HepG2 (cell line): Measurements from ENCODE around the gene GPR152.

Source experiments
- ARNTL ChIP-seq: sonication (generic); formaldehyde crosslinking; IDR thresholded peaks from 2 replicates; pipeline ENCODE4 v1.4.0; 2020; ENCODE audit warnings: mild to moderate bottlenecking, missing genetic modification reagents
- CTCF ChIP-seq: sonication (generic); formaldehyde crosslinking; IDR thresholded peaks from 2 replicates; pipeline ENCODE4 v1.5.0; 2020; ENCODE audit warnings: mild to moderate bottlenecking, missing genetic modification reagents, moderate library complexity
- KDM4B ChIP-seq: sonication (generic); formaldehyde crosslinking; IDR thresholded peaks from 2 replicates; pipeline ENCODE4 v1.4.0; 2020; ENCODE audit warnings: missing genetic modification reagents
- KLF6 ChIP-seq: IDR thresholded peaks from 2 replicates; pipeline ENCODE4 v1.8.0; 2016; ENCODE audit warnings: missing biosample characterization, missing genetic modification reagents
- KMT2B ChIP-seq: IDR thresholded peaks from 2 replicates; pipeline ENCODE4 v1.6.1; 2016; ENCODE audit warnings: missing genetic modification reagents, missing compliant biosample characterization
- MAFF ChIP-seq: IDR thresholded peaks from 2 replicates; pipeline ENCODE4 v1.6.1; 2011; ENCODE audit warnings: low read depth, low read length, improper control_type of control experiment
- MAFK ChIP-seq, 2 experiments: IDR thresholded peaks in 1 of 2; conservative IDR thresholded peaks in 1 of 2; 2 replicates each; pipeline ENCODE4 v1.6.1; 2011; ENCODE audit warnings: improper control_type of control experiment in 2 of 2, low read length in 2 of 2
- POLR2AphosphoS2 ChIP-seq: IDR thresholded peaks from 2 replicates; pipeline ENCODE4 v1.6.1; 2011; ENCODE audit warnings: low read depth, low read length, improper control_type of control experiment
- REST ChIP-seq, 2 experiments: IDR thresholded peaks; 2 replicates each; pipeline ENCODE4 v1.6.1; 2011 to 2012; ENCODE audit warnings: low read length in 2 of 2, borderline replicate concordance in 1 of 2, low read depth in 1 of 2, mild to moderate bottlenecking in 1 of 2, moderate library complexity in 1 of 2
- SMAD9 ChIP-seq: sonication (generic); formaldehyde crosslinking; IDR thresholded peaks from 2 replicates; pipeline ENCODE4 v1.5.1; 2020; ENCODE audit warnings: mild to moderate bottlenecking, missing genetic modification reagents
- USF2 ChIP-seq, 2 experiments: sonication (generic) in 1 of 2; formaldehyde crosslinking in 1 of 2; IDR thresholded peaks; 2 replicates each; pipeline versions ENCODE4 v1.5.1 to v1.6.1; 2011 to 2020; ENCODE audit warnings: borderline replicate concordance in 1 of 2, low read depth in 1 of 2, low read length in 1 of 2, mild to moderate bottlenecking in 1 of 2, missing genetic modification reagents in 1 of 2, moderate library complexity in 1 of 2
- ZNF281 ChIP-seq: sonication (generic); formaldehyde crosslinking; IDR thresholded peaks from 2 replicates; pipeline ENCODE4 v1.4.0; 2020; ENCODE audit warnings: missing genetic modification reagents, borderline replicate concordance
- ZZZ3 ChIP-seq: sonication (generic); formaldehyde crosslinking; IDR thresholded peaks from 2 replicates; pipeline ENCODE4 v1.4.0; 2020; ENCODE audit warnings: missing genetic modification reagents, mild to moderate bottlenecking, borderline replicate concordance

- TF ChIP-seq MAFF (no peak), USF2 (IDR thresholded peaks at IDR 0.05; ENCODE audit: low read depth, low read length) (no peak), USF2 (CRISPR knock-in tag; IDR thresholded peaks at IDR 0.05; ENCODE audit: borderline replicate concordance) (no peak), POLR2AphosphoS2 (no peak), ARNTL (CRISPR knock-in tag) (no peak), KMT2B (CRISPR knock-in tag) (no peak), KDM4B (CRISPR knock-in tag) (no peak), MAFK (conservative IDR thresholded peaks at IDR 0.05 in 1 of 2, IDR thresholded peaks at IDR 0.05 in 1 of 2; ENCODE audit: low read length in 2 of 2) (no peak), ZNF281 (no peak), KLF6 (CRISPR knock-in tag) (no peak), ZZZ3 (no peak), CTCF (CRISPR knock-in tag) (no peak), SMAD9 (CRISPR knock-in tag) (no peak), REST (IDR thresholded peaks at IDR 0.05; ENCODE audit: borderline replicate concordance in 1 of 2, low read depth in 1 of 2, low read length in 2 of 2) (no peak)
Measured at GRCh38 chr11:67421430-67422031, 31.0 kb downstream of the GPR152 start.
